H54 (cell line): Measurements from ENCODE around the gene GZF1.
A peak's percentile ranks its signal among the peaks of the same experiment; 100 is the strongest.

ENCODE experiments used
- DNase-seq: peaks from one replicate; pipeline ENCODE4 v3.0.0; 2011; ENCODE audit warnings: low spot score, mixed read lengths; ENCODE audit not compliant: insufficient read length
- FAIRE-seq: peaks from 3 replicates; lab custom pipeline; 2011; peaks lifted over from hg19 to GRCh38; lab: Jason Lieb, UNC
- POLR2A ChIP-seq: IDR thresholded peaks from 2 replicates; pipeline ENCODE4 v1.6.1; 2011; ENCODE audit warnings: low read depth, mild to moderate bottlenecking, low read length

Gene GZF1

DNA sequence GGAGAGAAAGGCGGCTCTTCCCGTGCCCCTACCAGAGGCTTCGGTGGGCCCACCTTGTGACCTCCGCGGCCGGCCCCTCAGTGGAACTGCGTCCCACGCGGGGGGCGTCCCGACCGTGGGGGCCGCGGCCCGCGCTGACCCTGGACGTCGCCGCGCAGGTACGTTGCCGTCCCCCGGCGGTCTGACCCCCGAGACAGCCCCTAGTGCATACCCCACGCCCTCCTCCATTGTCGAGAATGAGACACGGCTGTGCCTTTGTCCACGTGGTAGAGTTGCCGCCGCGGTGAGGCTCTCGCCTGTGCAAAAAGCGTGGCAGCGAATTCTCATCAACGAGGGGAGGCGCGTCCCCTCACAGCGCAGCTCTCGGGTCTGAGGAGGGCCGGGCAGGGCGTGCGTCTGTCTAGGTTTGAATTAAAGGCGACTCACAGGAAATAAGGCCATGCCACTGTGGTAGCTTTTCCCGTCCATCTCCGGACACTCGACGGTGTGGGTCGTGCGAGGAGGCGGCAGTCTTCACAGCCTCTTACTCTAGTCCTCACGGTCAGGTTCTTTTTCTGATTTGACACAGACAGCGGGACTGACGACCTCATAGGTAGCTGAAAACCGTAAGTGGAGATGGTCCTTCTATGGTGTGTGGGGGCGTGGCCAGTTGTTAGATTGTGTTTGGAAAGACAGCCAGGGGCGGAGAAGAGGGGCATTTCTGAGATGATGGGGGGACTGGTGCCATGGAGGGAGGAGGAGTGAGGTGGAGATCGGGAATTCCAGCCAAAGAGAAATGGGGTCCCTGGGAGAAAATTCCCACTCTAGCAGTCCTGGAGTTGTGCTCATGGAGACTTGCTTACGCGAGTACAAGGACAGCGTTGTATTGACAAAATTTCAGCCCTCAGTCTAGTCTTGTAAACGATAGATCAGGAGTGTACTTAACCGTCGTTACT lies 10.8 kb upstream of the GZF1 start:
- FAIRE-seq (no peak), DNase-seq (no peak)
- peak; percentile 22; the same call in 1 of the 2 replicates for TF ChIP-seq POLR2A

DNA sequence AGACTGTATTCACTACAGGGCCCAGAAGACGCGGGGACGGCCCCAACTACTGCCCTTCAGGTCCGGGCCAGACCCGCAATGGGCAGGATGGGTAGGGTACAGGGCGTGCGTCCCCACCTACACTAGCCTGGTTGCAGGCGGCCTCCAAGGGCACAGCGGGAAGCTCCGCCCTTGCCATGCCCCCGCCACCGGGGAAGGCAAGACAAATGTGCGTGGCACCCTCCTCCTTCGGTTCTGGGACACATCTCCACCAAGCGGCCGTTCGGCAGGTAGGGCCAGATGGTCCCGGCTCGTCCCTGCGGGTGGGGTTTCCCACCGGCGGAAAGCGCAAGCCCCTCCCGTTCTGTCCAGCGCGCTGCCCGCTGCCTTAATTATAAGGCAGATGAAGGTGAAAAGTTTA lies 5.8 kb upstream of the GZF1 start:
- FAIRE-seq (no peak), DNase-seq (no peak)

DNA sequence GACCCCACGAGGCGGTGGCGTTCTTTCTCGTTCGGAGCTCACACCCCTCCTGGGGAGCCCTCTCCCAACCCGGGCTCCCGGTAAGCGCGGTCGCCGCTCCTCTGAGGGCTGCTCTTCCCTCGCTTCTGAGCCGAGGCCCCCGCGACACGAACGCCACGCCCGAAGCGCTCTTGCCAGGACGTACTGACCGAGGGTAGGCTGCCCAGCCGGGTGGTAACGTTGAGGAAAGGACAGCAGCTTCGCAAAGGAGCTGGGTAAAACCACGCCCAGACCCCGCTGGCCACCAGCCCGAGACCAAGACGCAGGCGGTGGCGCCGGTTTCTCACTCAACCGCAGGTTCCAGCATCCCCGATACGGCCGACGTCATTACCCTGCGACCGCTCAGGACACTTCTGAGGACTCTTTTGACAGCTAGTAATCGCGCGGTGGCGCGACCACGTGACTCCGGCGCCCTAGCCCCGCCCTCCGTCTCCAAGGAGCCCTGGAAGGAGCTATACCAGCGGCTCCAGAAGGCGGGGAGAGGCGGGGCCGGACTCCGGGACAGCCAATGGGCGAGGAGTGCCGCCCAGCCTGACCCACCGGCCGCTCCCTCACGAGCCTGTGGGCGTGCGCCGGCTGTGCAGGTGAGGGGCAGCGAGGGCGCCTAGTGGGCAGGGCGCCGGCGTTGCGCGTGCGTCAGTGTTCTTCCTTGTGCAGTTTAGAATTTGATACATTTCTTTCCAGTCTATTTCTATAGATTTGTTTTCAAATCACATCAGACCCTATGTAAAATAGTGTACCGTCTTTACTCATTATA lies 4.0 kb upstream of the GZF1 start:
- peak; percentile 23 for FAIRE-seq
- TF ChIP-seq POLR2A, result peak; percentile 88
- peak; percentile 86 for DNase-seq

More for the DNA sequence above, 5.8 kb upstream of the GZF1 start:
- no peak for TF ChIP-seq POLR2A

DNA sequence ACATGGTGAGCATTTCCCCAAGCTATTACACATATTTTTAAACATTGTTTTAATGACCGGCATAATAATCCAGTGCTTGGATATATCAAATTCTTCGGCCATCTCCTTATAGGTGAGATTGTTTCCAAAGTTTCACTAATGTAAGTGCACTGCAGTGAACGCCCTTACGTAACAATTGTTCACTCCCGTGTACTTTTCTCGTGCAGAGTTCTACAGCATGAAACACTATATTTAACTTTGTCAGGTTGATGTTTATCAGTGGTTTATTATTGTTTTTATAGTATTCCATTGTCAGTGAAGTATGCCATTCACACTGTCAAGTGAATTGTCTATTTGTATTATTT lies 3.4 kb upstream of the GZF1 start:
- no peak for FAIRE-seq

DNA sequence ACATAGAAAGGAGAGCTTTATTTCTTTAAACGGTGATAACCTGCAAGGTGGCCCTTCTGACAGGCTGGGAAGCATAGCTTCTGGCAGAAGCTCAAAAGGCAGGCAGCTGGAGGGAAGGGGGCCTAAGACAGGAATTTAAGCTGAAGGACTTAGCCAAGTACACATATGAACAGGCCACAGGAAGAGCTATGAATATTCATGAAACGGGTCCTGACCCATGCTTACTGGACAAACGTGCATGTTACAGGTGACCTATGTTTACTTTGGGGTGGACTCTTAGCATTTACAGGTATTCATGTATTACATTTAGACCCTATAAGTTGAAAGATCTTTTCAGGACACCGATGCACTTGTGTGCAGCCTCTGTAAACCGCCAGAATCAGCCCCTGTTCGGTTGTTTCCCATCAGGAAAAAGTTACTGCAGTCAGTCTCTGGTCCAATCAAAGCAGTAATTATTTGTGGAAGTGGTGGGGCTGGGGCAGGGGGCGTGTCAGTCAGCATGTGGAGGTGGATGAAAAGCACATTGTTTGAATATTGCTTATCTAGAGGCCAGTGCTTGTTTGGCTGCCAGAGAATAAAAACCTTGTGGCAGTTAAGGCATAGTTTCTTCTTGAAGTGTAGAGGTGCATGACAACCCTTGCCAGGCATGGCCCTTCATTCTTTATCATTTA lies 2.9 kb upstream of the GZF1 start:
- DNase-seq (no peak), FAIRE-seq (no peak)
- TF ChIP-seq POLR2A, result no peak

More for the DNA sequence above, 3.4 kb upstream of the GZF1 start:
- DNase-seq, result no peak
- no peak for TF ChIP-seq POLR2A

DNA sequence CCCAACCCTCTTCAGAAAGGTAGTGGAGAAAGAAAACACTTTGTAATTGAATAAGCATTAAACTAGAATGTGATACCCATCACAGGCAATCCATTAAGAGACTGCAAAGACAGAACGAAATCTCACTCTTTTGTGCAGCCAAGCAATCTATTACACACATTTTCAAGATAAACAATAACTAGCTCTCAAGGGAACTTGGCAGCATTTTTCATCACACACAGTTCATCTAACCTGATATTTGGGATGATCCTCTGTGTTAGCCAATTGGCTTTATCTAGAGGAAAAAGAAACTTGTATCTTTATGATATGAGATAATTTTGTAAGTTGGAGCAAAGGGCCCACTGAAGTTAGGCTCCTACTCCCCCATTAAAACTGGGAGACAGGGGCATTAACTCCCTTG lies 1.5 kb upstream of the GZF1 start:
- FAIRE-seq (no peak), DNase-seq (no peak)
- TF ChIP-seq POLR2A, result no peak

DNA sequence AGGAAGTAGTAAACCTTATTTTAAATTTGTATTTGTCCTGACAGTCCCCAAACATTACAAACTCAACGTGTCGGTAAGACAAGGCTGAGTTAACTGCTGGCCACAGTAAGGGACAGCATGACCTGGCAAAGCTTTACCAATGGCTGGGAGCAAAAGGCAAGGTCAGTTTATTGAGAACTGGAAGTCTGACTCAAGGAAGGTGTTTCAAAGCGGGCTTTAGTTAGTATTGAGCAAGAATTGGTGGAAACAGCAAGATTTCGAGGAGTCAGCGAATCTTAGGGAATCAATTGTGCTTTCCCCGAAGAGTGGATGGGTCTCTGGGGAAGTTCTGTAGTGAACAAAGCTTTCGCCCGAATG lies 885 bp upstream of the GZF1 start:
- FAIRE-seq (no peak), DNase-seq (no peak)

DNA sequence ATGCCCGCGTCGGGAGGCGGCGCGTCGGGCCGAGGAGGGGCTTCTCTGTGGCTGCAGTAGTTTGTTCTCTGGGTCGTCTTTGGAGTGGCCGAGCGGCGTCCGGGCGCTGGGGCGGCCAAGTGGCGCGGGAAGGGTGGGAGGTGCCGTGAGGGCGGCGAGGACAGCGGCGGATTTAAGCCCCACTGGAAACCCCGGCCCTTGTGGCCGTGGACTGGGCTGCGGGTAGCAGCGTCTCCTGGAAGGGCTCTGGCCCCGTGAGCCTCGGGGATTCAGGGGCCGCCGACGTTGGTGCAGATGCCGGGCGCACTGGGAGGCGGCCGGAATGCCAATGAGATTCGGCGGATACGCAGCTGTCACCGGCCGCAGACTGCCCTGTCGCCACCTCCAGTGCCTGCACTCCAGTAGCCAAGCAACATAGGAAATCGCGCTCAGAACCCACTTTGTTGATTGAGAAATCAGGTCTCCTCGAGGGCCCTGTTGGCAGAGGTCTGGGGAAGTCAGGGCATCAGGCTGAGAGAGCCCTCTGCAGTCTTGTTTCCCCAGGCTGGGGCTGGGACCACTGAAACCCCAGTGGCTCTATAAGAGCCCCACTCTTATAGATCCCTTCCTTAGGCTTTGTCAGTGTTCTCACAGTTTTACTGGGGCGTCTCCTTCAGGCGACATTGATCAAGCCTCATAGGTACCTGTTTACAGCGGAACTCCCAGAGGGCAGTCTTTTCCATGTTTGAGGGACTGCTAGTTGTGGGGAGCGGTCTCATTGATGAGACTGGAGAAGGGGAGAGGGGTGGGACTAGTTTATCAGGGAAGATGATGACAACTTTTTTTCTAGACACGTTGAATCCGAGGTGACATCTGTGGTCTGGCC lies 642 bp downstream of the GZF1 start:
- DNase-seq (peak; percentile 50), FAIRE-seq (no peak)
- no peak; the same call in 1 of the 2 replicates for TF ChIP-seq POLR2A

More for the DNA sequence above, 885 bp upstream of the GZF1 start:
- no peak for TF ChIP-seq POLR2A

DNA sequence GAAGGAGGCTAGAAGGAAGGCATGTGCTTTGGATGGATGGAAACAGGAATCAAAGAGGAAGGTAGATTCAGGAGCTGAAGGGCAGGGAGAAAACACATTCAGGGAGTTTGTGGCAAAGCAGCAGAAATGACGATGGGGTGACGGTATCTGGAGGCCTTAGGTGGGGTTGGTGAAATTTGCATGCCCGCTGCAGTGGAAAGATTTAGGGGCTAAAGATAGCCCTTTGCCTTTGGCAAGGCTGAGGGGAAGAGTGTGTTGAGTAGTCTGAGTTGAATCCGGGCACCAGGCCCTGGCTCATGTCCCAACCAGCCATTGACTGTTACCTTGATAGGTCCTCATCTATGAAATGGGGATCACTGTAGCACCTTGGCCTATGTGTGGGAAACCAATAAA lies 1.3 kb downstream of the GZF1 start:
- no peak for TF ChIP-seq POLR2A
- FAIRE-seq, result no peak
- no peak for DNase-seq

DNA sequence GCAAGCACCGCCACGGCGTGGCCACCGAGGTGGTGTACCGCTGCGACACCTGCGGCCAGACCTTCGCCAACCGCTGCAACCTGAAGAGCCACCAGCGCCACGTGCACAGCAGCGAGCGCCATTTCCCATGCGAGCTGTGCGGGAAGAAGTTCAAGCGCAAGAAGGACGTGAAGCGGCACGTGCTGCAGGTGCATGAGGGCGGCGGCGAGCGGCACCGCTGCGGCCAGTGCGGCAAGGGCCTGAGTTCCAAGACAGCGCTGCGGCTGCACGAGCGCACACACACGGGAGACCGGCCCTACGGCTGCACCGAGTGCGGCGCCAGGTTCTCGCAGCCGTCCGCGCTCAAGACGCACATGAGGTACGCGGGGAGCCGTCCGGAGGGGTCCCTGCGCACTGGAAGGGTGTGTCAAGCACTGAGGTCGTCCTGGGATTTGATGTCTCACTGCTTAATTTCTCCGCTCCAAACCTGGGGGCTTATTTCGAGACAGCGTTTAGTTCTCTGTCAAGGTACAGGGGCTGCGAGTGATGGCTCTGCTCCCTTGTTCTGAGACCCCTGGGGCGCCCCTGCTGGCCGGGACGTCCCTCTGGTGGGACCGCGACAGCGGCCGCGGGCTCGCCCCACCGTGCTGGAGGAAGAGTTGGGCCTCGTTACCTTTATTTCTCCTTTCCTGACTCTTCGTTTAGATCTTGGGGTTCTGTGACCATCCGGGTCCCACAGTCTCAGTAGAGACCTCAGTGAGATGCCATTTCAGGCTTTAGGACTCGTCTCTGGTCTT lies 3.6 kb downstream of the GZF1 start:
- DNase-seq (no peak), FAIRE-seq (no peak)
- no peak for TF ChIP-seq POLR2A

DNA sequence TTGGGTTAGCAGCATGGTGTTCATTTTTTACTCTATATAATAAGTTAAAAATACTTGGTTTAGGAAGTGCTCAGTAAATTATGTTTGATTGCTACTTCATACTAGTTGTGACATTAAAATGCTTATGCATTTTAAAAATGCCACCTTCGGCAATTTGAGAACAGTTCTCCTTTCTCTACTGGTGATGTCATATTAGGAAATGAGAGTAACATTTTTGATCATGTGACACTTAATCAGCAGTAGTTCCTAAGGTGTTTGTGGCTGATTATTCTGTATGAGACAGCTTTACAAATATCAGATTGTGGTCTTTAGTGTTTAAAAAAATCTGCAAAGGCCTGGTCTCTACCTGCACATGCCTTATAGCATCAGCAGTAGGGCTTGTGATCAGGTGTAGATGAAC lies 4.4 kb downstream of the GZF1 start:
- no peak for DNase-seq
- FAIRE-seq, result no peak

DNA sequence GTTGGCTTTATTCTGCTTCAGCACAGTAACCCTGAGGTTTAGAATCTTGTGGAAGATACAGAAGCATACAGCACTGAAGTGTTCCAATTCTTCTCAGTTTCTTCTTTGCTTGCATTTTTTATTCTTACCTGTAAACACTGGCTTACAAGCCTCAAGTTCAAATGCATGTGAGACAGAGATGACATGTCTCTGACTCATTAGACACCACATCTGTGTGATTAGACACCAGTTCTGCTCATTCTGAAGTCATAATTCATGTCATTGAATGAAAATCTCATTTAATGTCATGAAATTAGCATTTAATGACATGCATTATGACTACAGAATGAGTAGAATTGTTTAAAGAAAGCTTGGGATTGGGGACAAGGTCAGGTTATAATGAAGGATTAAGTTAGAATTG lies 5.8 kb downstream of the GZF1 start:
- DNase-seq (no peak), FAIRE-seq (no peak)

More for the DNA sequence above, 4.4 kb downstream of the GZF1 start:
- TF ChIP-seq POLR2A, result no peak

More for the DNA sequence above, 5.8 kb downstream of the GZF1 start:
- no peak for TF ChIP-seq POLR2A
